ENCODE data around the gene TRAPPC12.

The TRAPPC12 gene

DNA sequence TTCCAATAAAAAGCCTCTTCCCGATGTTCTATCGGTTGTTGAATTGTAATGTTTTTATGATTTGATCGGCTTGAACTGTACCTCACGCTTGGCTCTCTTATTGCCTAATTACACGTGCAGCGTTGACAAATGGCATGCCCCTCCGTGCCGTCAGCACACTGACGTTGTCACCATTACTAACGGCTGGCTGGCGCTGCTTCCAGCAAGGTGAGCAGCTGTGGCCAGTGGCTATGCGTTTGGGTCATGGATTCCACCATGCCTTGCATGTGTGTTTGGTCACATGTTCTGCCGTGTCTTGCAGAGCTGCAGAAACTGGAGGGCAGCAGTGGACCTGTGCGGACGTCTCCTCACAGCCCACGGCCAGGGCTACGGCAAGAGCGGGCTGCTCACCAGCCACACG lies 42.1 kb downstream of the TRAPPC12 start:
- no peaks in the 10 kb centered on the region for H3K27me3 ChIP-seq (ENCODE audit: control insufficient read depth, low read length)
- no peaks in the 10 kb centered on the region for H3F3A ChIP-seq (ENCODE audit: control insufficient read depth, insufficient read depth)
- no peak overlapping the region for H3K4me3 ChIP-seq (ENCODE audit: low read length)
- no peaks in the 10 kb centered on the region for H4K20me1 ChIP-seq (ENCODE audit: control insufficient read depth, insufficient read depth, low read depth, low read length)
- TF ChIP-seq CTCF (IDR thresholded peaks at IDR 0.05; ENCODE audit: low read depth, low read length, poor library complexity, severe bottlenecking) (no peak), EZH2phosphoT487 (IDR thresholded peaks at IDR 0.05; ENCODE audit: borderline replicate concordance, low read length) (no peak)
- H3K9me3 ChIP-seq (ENCODE audit: control insufficient read depth, insufficient read depth, low read length) = no peaks in the 10 kb centered on the region
- H3K36me3 ChIP-seq (ENCODE audit: control insufficient read depth, low read length) = peaks cover 50% of the 10 kb centered on the region
- no peaks in the 10 kb centered on the region for H3K79me2 ChIP-seq (ENCODE audit: control insufficient read depth, low read length)
- H3K27ac ChIP-seq (ENCODE audit: low read depth, low read length) = no peak overlapping the region
- no peak overlapping the region for H3K4me2 ChIP-seq (ENCODE audit: low read length)
- no peaks in the 10 kb centered on the region for H3K9me2 ChIP-seq (replicated peaks; ENCODE audit: control insufficient read depth, low read length)
- H3K4me1 ChIP-seq (ENCODE audit: control insufficient read depth, low read length) = peaks cover 32% of the 10 kb centered on the region

DNA sequence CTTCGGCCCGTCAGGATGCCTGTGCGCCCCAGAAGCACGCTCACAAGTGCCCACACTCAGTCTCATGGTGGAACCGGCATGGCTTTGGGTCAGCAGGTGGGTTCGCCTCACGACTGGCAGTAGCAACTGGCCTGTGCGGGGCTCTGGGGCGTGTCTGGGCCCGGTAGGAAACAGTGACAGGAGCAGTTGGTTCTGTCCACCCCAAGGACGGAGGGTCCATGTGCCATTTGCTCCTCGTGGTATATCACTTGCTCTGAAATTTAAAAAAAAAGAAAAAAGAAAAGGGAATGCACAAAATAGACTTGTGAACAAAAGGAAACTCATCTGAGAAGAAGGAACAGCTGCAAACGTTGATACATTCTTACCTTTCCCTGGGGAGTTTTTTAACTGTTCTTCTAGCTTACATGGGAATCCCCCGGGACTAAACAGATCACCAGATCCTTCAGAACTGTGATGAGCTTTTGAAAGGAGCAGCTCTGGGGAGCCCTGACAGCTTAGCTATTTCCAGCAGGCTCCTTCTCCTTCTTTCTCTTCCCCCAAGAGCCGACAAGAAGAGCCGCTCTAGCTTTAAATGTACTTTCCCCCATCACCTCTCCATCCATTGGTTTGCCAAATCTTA lies 42.8 kb downstream of the TRAPPC12 start:
- Histone ChIP-seq H3K4me2 (ENCODE audit: low read length) (peak overlapping the region; percentile 9; the same call in 1 of the 2 replicates), H3F3A (ENCODE audit: control insufficient read depth, insufficient read depth) (no peaks in the 10 kb centered on the region), H3K36me3 (ENCODE audit: control insufficient read depth, low read length) (peaks cover 54% of the 10 kb centered on the region), H3K79me2 (ENCODE audit: control insufficient read depth, low read length) (no peaks in the 10 kb centered on the region), H3K4me1 (ENCODE audit: control insufficient read depth, low read length) (peaks cover 32% of the 10 kb centered on the region), H4K20me1 (ENCODE audit: control insufficient read depth, insufficient read depth, low read depth, low read length) (no peaks in the 10 kb centered on the region), H3K4me3 (ENCODE audit: low read length) (no peak overlapping the region), H3K27ac (ENCODE audit: low read depth, low read length) (peak overlapping the region; percentile 18; the same call in 1 of the 2 replicates), H3K9me3 (ENCODE audit: control insufficient read depth, insufficient read depth, low read length) (no peaks in the 10 kb centered on the region), H3K9me2 (replicated peaks; ENCODE audit: control insufficient read depth, low read length) (no peaks in the 10 kb centered on the region), H3K27me3 (ENCODE audit: control insufficient read depth, low read length) (no peaks in the 10 kb centered on the region)
- TF ChIP-seq CTCF (IDR thresholded peaks at IDR 0.05; ENCODE audit: low read depth, low read length, poor library complexity, severe bottlenecking) = no peak
- no peak for TF ChIP-seq EZH2phosphoT487 (IDR thresholded peaks at IDR 0.05; ENCODE audit: borderline replicate concordance, low read length)

DNA sequence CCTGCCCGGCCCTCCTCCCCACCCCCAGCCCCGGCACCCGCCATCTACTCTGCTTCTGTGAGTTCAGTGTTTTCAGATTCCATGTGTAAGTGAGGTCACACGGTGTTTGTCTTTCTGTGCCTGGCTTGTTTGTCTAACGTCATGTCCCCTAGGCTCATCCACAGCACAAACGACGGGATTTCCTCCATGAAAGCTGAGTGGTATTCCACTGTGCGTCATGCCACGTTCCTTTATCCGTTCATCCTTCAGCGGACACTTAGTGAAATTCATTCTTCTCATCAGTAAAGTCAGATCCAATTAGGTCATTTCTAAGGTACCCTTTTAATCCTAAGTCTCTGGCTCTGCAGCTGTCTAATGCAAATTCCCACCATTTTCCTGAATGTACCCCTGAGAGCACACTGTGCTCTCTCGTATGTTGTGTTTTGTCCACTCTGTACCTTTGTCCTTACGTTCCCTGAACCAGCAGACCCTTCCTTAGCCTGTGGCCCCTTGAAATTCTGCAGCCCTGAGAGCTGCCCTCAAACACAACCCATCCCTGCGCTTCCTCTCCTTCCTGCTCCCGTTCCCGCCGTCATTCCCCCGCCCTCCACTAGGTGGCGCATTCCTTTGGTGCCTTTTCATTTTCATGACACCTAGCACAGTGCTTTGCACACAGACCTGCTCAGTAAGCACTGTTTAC lies 44.1 kb downstream of the TRAPPC12 start:
- Histone ChIP-seq H3F3A (ENCODE audit: control insufficient read depth, insufficient read depth) (peaks cover 3% of the 10 kb centered on the region; the same call in 1 of the 2 replicates), H3K36me3 (ENCODE audit: control insufficient read depth, low read length) (peaks cover 59% of the 10 kb centered on the region), H3K4me1 (ENCODE audit: control insufficient read depth, low read length) (peaks cover 32% of the 10 kb centered on the region), H3K27ac (ENCODE audit: low read depth, low read length) (no peak overlapping the region), H3K9me2 (replicated peaks; ENCODE audit: control insufficient read depth, low read length) (no peaks in the 10 kb centered on the region), H3K4me2 (ENCODE audit: low read length) (no peak overlapping the region), H4K20me1 (ENCODE audit: control insufficient read depth, insufficient read depth, low read depth, low read length) (no peaks in the 10 kb centered on the region), H3K9me3 (ENCODE audit: control insufficient read depth, insufficient read depth, low read length) (no peaks in the 10 kb centered on the region), H3K79me2 (ENCODE audit: control insufficient read depth, low read length) (no peaks in the 10 kb centered on the region), H3K27me3 (ENCODE audit: control insufficient read depth, low read length) (no peaks in the 10 kb centered on the region), H3K4me3 (ENCODE audit: low read length) (no peak overlapping the region)
- TF ChIP-seq EZH2phosphoT487 (IDR thresholded peaks at IDR 0.05; ENCODE audit: borderline replicate concordance, low read length) = no peak
- peak; percentile 100 for TF ChIP-seq CTCF (IDR thresholded peaks at IDR 0.05; ENCODE audit: low read depth, low read length, poor library complexity, severe bottlenecking)
